ENCODE measurements around the gene IMPDH2. TPM values are rescaled to one million over a fixed set of nuclear protein-coding genes. Genes with fewer than 3 reads are reported as not detected.

The IMPDH2 gene
- total RNA-seq, 1 donor from 2014 or later: 101 TPM

DNA sequence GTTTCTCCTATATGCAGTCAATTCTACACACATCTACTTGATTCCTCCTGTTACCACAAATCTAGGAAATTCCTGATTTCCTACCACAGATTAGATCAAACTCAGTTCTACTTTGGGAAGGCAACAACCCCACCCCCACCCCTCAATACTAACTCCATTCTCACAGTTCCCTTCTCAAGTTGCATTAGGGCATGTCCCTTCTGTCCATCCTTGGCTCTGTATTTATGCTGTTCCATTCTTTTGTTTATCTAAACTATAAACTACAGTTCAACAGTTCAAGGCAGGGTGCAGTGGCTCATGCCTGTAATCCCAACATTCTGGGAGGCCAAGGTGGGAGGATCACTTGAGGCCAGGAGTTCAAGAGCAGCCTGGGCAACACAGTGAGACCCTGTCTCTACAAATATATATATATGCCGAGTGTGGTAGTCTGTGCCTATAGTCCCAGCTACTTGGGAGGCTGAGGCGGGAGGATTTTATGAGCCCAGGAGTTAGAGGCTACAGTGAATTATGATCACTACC lies 25.2 kb upstream of the IMPDH2 start:
- Histone ChIP-seq H3K4me3 (no peak overlapping the region), H3K27me3 (no peaks in the 10 kb centered on the region), H3K4me1 (no peaks in the 10 kb centered on the region), H3K9me3 (no peaks in the 10 kb centered on the region), H3K36me3 (peaks cover 63 to 69% of the 10 kb centered on the region in 2 donors), H3K27ac (no peak overlapping the region)
- intact Hi-C loops (cut with DNase I): no loop called here
- DNase-seq (ENCODE audit: low spot score in 2 of 2): no peak
- TF ChIP-seq, protein P1, sequence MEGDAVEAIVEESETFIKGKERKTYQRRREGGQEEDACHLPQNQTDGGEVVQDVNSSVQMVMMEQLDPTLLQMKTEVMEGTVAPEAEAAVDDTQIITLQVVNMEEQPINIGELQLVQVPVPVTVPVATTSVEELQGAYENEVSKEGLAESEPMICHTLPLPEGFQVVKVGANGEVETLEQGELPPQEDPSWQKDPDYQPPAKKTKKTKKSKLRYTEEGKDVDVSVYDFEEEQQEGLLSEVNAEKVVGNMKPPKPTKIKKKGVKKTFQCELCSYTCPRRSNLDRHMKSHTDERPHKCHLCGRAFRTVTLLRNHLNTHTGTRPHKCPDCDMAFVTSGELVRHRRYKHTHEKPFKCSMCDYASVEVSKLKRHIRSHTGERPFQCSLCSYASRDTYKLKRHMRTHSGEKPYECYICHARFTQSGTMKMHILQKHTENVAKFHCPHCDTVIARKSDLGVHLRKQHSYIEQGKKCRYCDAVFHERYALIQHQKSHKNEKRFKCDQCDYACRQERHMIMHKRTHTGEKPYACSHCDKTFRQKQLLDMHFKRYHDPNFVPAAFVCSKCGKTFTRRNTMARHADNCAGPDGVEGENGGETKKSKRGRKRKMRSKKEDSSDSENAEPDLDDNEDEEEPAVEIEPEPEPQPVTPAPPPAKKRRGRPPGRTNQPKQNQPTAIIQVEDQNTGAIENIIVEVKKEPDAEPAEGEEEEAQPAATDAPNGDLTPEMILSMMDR (IDR thresholded peaks at IDR 0.05): no peak

- intact Hi-C loops (cut with DNase I): no loop called here
- Histone ChIP-seq H3K27me3 (no peaks in the 10 kb centered on the region), H3K4me1 (no peaks in the 10 kb centered on the region), H3K27ac (no peak overlapping the region), H3K36me3 (peaks cover 58 to 66% of the 10 kb centered on the region in 2 donors), H3K9me3 (no peaks in the 10 kb centered on the region), H3K4me3 (no peak overlapping the region)
- DNase-seq (ENCODE audit: low spot score in 2 of 2): no peak
- TF ChIP-seq, protein P1 (IDR thresholded peaks at IDR 0.05): no peak
Measured at GRCh38 chr3:49053543-49053942, 24.3 kb upstream of the IMPDH2 start.

DNA sequence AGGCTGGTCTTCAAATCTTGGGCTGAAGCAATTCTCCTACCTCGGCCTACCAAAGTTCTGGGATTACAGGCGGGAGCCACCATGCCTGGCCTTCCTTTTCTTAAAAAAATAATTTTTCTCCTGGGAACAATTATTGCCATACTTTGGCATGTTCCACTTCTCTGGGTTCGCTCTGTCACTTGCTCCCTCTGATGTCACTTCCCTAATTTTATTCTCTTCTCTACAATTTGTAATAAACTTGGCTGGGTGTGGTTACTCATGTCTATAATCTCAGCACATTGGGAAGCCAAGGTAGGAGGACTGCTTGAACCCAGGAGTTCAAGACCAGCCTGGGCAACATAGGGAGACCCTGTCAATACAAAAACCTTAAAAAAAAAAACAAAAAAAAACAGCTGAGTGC lies 6.1 kb upstream of the IMPDH2 start:
- H3K36me3 ChIP-seq: peaks cover 50 to 78% of the 10 kb centered on the region in 2 donors
- H3K27me3 ChIP-seq: no peaks in the 10 kb centered on the region
- H3K4me3 ChIP-seq: no peak overlapping the region
- no peak overlapping the region for H3K27ac ChIP-seq
- no peak for DNase-seq (ENCODE audit: low spot score in 2 of 2)
- TF ChIP-seq, protein P1 (IDR thresholded peaks at IDR 0.05): no peak
- intact Hi-C loops (cut with DNase I): no loop called here
- H3K4me1 ChIP-seq: no peaks in the 10 kb centered on the region
- no peaks in the 10 kb centered on the region for H3K9me3 ChIP-seq

DNA sequence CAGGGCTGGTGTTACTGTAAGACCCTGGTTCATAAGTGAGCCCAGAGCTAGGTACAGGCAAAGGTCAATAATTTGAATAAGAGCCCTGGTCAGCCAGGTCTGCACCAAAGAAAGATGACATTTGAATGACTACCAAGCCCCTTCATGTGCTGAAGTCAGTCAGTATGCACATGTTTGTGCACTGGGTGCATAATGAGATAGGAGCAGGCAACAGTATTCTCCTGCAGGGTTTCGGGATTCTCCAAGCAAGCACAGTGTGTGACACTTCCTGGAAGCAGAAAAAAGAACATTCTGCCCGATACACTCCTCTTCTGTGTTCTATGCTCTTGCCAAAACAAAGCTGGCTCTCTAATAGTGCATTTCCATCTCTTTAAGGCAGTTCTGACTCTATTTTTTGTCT lies 5.5 kb upstream of the IMPDH2 start:
- Histone ChIP-seq H3K9me3 (no peaks in the 10 kb centered on the region), H3K36me3 (peaks cover 54 to 81% of the 10 kb centered on the region in 2 donors), H3K4me3 (no peak overlapping the region), H3K27ac (no peak overlapping the region), H3K27me3 (no peaks in the 10 kb centered on the region), H3K4me1 (no peaks in the 10 kb centered on the region)
- intact Hi-C loops (cut with DNase I): loop anchor here (5.0 kb wide), 1 partner anchor 73 kb away; no protein-coding TSS in a partner anchor
- no peak for DNase-seq (ENCODE audit: low spot score in 2 of 2)
- TF ChIP-seq, protein P1 (IDR thresholded peaks at IDR 0.05): no peak

DNA sequence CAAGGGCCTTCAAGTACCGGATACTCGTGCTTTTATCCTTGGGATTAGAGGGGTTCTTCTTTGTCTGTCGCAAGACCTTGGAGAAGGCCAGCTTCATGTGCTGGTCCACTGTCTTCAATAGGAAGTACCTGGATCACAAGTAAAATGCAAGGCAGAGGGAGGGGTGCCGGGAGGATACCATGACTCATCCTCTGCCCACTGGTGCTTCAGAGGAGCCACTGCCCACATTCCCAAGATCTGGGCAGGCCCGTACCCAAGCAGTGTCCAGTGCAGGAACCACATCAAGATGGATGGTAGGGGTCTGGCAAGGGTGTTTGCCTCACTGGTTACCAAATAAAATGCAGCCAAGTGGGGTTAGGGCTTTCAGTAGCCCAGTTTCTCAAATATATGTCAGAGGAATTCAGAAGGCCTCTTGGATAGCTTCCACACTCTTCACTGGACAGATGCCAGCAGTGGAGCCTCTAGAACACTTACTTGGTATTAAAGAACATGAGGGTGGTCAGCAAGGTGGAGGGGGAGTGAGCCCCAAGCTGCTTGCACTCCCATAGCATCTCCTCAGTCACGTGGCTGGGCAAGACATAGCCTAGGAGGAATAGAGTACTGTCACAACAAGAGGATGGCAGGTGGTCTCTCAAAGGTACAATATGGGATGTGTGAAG lies 3.6 kb upstream of the IMPDH2 start:
- H3K27ac ChIP-seq: no peak overlapping the region
- TF ChIP-seq, protein P1 (IDR thresholded peaks at IDR 0.05): no peak
- peaks cover 0 to 8% of the 10 kb centered on the region in 2 donors for H3K4me1 ChIP-seq
- H3K36me3 ChIP-seq: peaks cover 51 to 64% of the 10 kb centered on the region in 2 donors
- no peak for DNase-seq (ENCODE audit: low spot score in 2 of 2)
- no peak overlapping the region for H3K4me3 ChIP-seq
- H3K27me3 ChIP-seq: no peaks in the 10 kb centered on the region
- intact Hi-C loops (cut with DNase I): loop anchor here (5.0 kb wide), 1 partner anchor 75 kb away; no protein-coding TSS in a partner anchor
- H3K9me3 ChIP-seq: no peaks in the 10 kb centered on the region
